ENCODE measurements around the gene CHKA. TPM values are rescaled to one million over a fixed set of nuclear protein-coding genes. Genes with fewer than 3 reads are reported as not detected.

CHKA gene
- total RNA-seq, 6 experiments from 2014 or later: 6.8 to 9.2 (median 7.8) TPM

DNA sequence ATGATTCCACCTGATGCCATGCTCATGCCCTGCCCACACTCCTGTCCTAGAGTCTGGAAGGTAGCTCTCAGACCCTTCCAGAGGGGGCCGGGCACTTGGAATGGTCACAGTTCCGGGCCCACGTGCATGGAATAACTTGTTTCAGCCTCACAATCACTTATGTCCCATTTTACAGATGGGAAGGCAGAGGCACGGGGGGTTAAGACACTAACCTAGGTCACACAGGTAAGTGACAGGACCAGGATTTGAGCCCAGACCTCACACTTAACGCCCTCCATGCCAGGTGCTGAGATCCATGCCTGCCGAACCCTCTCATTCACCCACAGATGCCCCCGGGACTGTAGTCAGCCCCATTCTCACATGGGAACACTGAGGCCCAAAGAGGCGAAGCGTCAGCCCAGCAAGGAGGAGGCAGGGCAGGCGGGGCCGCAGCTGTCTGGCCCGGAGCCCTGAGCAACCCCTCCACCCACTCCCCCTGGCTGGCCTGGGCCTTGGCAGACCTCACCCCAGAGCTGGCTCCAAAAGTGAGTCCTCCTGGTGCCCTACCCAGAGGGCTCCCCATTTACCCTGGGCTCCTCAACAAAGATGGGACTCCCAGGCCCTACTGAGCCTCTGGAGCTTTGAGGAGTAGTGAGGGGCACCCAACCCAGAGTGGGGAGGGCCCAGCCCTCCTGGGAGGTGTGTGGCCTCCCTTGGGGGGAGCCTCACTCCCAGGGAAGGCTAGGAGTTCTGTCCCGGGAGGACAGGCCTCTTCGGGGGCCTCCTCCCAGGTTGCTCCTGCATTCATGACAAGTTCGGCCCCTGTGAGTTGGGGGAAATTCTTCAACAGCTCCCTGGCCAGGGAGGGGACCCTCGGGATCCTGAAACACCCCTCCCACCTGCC is 113.4 kb downstream of the CHKA start:
- Mint-ChIP-seq H3K9me3 (no peaks in the 10 kb centered on the region), H3K4me3 (no peak overlapping the region), H3K36me3 (ENCODE audit: low read depth) (no peaks in the 10 kb centered on the region), H3K4me1 (ENCODE audit: low read depth) (peaks cover 54% of the 10 kb centered on the region), H3K27me3 (ENCODE audit: insufficient read depth) (peaks cover 1% of the 10 kb centered on the region), H3K27ac (no peak overlapping the region)
- TF ChIP-seq, protein P1, sequence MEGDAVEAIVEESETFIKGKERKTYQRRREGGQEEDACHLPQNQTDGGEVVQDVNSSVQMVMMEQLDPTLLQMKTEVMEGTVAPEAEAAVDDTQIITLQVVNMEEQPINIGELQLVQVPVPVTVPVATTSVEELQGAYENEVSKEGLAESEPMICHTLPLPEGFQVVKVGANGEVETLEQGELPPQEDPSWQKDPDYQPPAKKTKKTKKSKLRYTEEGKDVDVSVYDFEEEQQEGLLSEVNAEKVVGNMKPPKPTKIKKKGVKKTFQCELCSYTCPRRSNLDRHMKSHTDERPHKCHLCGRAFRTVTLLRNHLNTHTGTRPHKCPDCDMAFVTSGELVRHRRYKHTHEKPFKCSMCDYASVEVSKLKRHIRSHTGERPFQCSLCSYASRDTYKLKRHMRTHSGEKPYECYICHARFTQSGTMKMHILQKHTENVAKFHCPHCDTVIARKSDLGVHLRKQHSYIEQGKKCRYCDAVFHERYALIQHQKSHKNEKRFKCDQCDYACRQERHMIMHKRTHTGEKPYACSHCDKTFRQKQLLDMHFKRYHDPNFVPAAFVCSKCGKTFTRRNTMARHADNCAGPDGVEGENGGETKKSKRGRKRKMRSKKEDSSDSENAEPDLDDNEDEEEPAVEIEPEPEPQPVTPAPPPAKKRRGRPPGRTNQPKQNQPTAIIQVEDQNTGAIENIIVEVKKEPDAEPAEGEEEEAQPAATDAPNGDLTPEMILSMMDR (IDR thresholded peaks at IDR 0.05): no peak
- DNase-seq: no peak

- no peak for DNase-seq
- Mint-ChIP-seq H3K36me3 (ENCODE audit: low read depth) (no peaks in the 10 kb centered on the region), H3K9me3 (no peaks in the 10 kb centered on the region), H3K27me3 (ENCODE audit: insufficient read depth) (peaks cover 1% of the 10 kb centered on the region), H3K4me1 (ENCODE audit: low read depth) (peaks cover 51% of the 10 kb centered on the region), H3K4me3 (no peak overlapping the region), H3K27ac (no peak overlapping the region)
- TF ChIP-seq, protein P1 (IDR thresholded peaks at IDR 0.05): no peak
Measured at GRCh38 chr11:68006606-68007166, 114.5 kb downstream of the CHKA start.

DNA sequence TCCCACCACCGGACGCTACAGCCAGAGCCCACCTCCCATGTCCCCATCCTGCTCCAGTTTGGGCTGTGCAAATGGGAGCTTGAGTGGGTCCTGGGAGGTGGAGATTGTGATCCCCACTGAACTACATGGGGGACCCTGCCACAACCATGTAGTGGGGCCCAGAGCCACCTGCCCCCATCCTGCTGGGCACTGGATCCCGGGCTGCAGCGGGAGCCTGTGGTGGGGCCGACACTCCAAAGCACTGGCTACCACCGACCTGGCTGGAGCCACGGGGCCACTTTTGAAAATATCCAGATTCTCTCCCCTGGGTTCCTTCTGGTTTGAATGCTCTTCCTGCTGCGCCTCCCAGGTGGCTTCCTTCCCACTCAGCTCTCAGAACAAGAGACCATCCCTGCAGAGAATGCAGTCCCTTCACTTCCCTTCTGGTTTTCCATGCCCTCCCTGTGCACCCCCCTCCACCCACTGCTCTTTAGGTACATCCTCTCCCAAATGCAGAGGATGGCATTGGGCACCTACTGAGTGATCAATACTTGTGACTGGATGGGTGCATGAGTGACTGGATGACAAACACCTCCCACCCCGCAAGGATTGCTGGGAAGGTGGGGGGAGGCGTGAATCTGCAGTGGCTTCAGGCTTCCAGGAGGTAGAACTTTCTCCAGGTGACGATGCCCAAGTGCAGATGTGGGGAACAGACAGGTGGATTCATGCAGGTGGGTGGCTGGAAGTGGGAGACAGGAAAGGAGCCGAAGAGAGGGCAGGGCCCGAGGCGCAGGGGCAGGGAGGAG is 116.4 kb downstream of the CHKA start:
- peak overlapping the region; percentile 64; the same call in 1 of the 2 replicates for H3K27ac Mint-ChIP-seq
- DNase-seq: no peak
- H3K27me3 Mint-ChIP-seq (ENCODE audit: insufficient read depth): no peaks in the 10 kb centered on the region; the same call in 1 of the 2 replicates
- peaks cover 31% of the 10 kb centered on the region for H3K4me1 Mint-ChIP-seq (ENCODE audit: low read depth)
- no peaks in the 10 kb centered on the region for H3K9me3 Mint-ChIP-seq
- no peaks in the 10 kb centered on the region for H3K36me3 Mint-ChIP-seq (ENCODE audit: low read depth)
- peak overlapping the region; percentile 86 for H3K4me3 Mint-ChIP-seq
- TF ChIP-seq, protein P1 (IDR thresholded peaks at IDR 0.05): no peak

GRCh38 chr11:68003846-68004550 is 117.2 kb downstream of the CHKA start, which contains the start of gene UNC93B1:
TSS of gene UNC93B1 (minus strand) at chr11:68004097. CDS start at chr11:68004043, 54 bp downstream.
- H3K27me3 Mint-ChIP-seq (ENCODE audit: insufficient read depth): no peaks in the 10 kb centered on the region
- DNase-seq: peak; percentile 77
- H3K27ac Mint-ChIP-seq: peak within 1 kb of the TSS; percentile 64
- no peaks in the 10 kb centered on the region for H3K9me3 Mint-ChIP-seq
- H3K4me3 Mint-ChIP-seq: peak within 1 kb of the TSS; percentile 86
- H3K4me1 Mint-ChIP-seq (ENCODE audit: low read depth): peaks cover 24% of the 10 kb centered on the region
- H3K36me3 Mint-ChIP-seq (ENCODE audit: low read depth): no peaks in the 10 kb centered on the region
- TF ChIP-seq, protein P1 (IDR thresholded peaks at IDR 0.05): no peak

Data from HFFc6 (cell line).